PFSK-1 (cell line): ENCODE data around the gene POC1A.

ENCODE experiments used
- FOXP2 ChIP-seq: optimal IDR thresholded peaks from 2 replicates; pipeline ENCODE3; 2011; ENCODE audit warnings: borderline replicate concordance, control low read depth, inconsistent platforms; ENCODE audit not compliant: insufficient read depth; ENCODE audit errors: extremely low read length, extremely low read depth
- POLR2AphosphoS5 ChIP-seq: IDR thresholded peaks from 2 replicates; pipeline ENCODE4 v1.6.1; 2012; ENCODE audit warnings: low read depth, mild to moderate bottlenecking, control low read depth, low read length, moderate library complexity
- SIN3A ChIP-seq: IDR thresholded peaks from 2 replicates; pipeline ENCODE4 v1.6.1; 2012; ENCODE audit warnings: mild to moderate bottlenecking, low read length, moderate library complexity, borderline replicate concordance; ENCODE audit not compliant: insufficient read depth
- TAF1 ChIP-seq: IDR thresholded peaks from 2 replicates; pipeline ENCODE4 v1.6.1; 2012; ENCODE audit warnings: low read length, control low read depth, borderline replicate concordance; ENCODE audit not compliant: insufficient read depth
- TF ChIP-seq, protein P1 (sequence below), 2 experiments: IDR thresholded peaks; 2 replicates each; pipeline versions ENCODE4 v1.6.1 to v1.8.0; 2011 to 2012; ENCODE audit warnings: low read depth in 2 of 2, low read length in 2 of 2, control low read depth in 1 of 2, inconsistent platforms in 1 of 2, mild to moderate bottlenecking in 1 of 2, moderate library complexity in 1 of 2; ENCODE audit not compliant: insufficient read depth in 1 of 2

POC1A gene

DNA sequence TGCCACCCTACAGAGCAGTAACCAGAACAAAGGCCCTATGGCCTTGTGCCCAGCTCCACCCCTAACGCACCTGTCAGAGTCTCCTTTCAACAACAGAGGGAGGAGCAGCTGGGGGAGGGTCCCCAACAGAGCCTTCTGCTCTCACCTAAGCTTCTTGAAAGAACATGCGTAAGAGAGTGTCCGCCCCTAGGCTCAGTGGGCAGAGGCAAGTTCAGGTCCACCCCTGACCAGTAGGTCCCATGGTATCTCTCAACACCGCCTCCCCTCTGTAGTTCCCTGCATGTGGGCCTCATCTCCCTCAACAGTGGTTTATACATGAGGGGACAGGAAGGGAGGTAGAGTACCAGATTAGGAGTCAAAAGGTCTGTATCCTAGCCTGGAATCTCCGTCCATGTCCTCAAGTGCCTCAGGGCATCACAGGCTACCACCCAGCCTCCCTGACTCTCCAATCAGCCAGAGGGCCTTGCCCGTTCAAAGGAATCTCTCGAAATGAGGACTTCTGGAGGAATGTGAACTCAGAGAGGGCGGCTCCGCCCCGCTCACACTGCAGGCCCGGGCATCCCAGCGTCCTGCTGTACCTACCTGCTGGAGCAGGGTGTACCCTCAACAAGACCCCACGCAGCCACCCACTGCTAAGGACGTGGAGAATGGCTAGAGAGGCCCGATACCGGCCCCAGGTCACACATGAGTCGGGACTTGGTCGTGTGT is 680 bp downstream of the POC1A start:
- no peak for TF ChIP-seq SIN3A
- TF ChIP-seq, protein P1, sequence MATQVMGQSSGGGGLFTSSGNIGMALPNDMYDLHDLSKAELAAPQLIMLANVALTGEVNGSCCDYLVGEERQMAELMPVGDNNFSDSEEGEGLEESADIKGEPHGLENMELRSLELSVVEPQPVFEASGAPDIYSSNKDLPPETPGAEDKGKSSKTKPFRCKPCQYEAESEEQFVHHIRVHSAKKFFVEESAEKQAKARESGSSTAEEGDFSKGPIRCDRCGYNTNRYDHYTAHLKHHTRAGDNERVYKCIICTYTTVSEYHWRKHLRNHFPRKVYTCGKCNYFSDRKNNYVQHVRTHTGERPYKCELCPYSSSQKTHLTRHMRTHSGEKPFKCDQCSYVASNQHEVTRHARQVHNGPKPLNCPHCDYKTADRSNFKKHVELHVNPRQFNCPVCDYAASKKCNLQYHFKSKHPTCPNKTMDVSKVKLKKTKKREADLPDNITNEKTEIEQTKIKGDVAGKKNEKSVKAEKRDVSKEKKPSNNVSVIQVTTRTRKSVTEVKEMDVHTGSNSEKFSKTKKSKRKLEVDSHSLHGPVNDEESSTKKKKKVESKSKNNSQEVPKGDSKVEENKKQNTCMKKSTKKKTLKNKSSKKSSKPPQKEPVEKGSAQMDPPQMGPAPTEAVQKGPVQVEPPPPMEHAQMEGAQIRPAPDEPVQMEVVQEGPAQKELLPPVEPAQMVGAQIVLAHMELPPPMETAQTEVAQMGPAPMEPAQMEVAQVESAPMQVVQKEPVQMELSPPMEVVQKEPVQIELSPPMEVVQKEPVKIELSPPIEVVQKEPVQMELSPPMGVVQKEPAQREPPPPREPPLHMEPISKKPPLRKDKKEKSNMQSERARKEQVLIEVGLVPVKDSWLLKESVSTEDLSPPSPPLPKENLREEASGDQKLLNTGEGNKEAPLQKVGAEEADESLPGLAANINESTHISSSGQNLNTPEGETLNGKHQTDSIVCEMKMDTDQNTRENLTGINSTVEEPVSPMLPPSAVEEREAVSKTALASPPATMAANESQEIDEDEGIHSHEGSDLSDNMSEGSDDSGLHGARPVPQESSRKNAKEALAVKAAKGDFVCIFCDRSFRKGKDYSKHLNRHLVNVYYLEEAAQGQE (IDR thresholded peaks at IDR 0.05; ENCODE audit: insufficient read depth in 1 of 2, low read depth in 2 of 2, low read length in 2 of 2), result no peak
- no peak for TF ChIP-seq TAF1
- no peak for TF ChIP-seq FOXP2
- no peak for TF ChIP-seq POLR2AphosphoS5

DNA sequence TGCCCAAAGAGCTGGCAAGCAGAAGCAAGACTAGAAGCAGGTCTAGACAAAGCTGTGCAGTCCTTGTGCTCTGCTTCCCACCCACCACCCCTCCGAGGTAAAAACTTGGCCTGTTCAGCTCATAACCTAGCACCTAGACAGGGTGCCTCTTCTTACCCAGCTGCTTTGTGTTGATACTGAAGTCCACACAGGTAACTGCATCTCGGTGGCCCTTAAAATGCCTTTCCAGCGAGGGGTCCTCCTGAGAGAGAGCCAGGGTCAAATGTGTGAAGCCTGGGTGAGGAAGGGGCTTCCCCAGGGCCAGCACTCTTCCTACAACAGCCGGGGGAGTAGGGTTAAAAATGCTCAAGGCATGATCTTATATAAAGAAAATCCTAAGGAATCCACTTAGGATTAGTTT is 3.4 kb downstream of the POC1A start:
- TF ChIP-seq, protein P1 (IDR thresholded peaks at IDR 0.05; ENCODE audit: insufficient read depth in 1 of 2, low read depth in 2 of 2, low read length in 2 of 2), result no peak
- TF ChIP-seq TAF1 (no peak), FOXP2 (no peak), SIN3A (no peak), POLR2AphosphoS5 (no peak)

GRCh38 chr3:52150357-52150756 is 3.9 kb downstream of the POC1A start:
- TF ChIP-seq, protein P1 (IDR thresholded peaks at IDR 0.05; ENCODE audit: insufficient read depth in 1 of 2, low read depth in 2 of 2, low read length in 2 of 2), result no peak

DNA sequence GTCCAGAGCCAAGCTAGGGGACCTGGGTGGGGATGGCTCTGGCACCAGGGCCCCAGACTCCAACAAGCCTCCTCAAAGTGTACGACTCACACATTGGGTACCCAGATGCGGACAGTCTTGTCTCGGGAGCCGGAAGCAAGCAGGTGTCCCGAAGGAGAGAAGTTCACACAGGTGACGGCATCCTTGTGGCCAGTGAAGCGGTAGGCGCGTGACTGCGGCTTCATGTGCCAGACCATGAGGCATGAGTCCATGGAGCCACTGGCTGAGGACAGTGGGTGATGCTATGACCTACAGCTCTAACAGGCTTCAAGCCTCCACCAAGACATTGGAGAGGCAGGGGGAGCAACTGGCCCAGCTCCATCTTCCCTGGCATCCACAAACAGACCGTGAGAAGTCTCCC is 4.5 kb downstream of the POC1A start:
- TF ChIP-seq FOXP2 (no peak), SIN3A (no peak), TAF1 (no peak), POLR2AphosphoS5 (no peak)
- TF ChIP-seq, protein P1 (IDR thresholded peaks at IDR 0.05; ENCODE audit: insufficient read depth in 1 of 2, low read depth in 2 of 2, low read length in 2 of 2), result no peak

- TF ChIP-seq TAF1 (no peak), POLR2AphosphoS5 (no peak), SIN3A (no peak), FOXP2 (no peak)
- TF ChIP-seq, protein P1 (IDR thresholded peaks at IDR 0.05; ENCODE audit: insufficient read depth in 1 of 2, low read depth in 2 of 2, low read length in 2 of 2), result no peak
Observed at GRCh38 chr3:52149021-52149420, 5.2 kb downstream of the POC1A start.
